Activated T-cell treated with anti-CD3 and anti-CD28 coated beads, Interleukin-2, amount 50 U/mL, for 48 hours (primary cell): ENCODE results near the gene INTS14.
"Not testable (repeated sequence)": the region's sequence is repeated elsewhere in the genome, so short reads cannot be mapped to it uniquely, and the experiment has no call there.

Experiments used
- DNase-seq, 2 experiments: peaks; one replicate each; pipeline ENCODE4 v3.0.0-alpha.2; 2020

The INTS14 gene

GRCh38 chr15:65577129-65577996, 33.6 kb downstream of the INTS14 start:
- no peak for DNase-seq

- no peak for DNase-seq
Observed at GRCh38 chr15:65576664-65577063, 34.3 kb downstream of the INTS14 start.

- no peak for DNase-seq
Observed at GRCh38 chr15:65571971-65572370, 39.0 kb downstream of the INTS14 start.

- no peak for DNase-seq
Observed at GRCh38 chr15:65569728-65570127, 41.2 kb downstream of the INTS14 start.

GRCh38 chr15:65561934-65562333, 49.0 kb downstream of the INTS14 start:
- DNase-seq: no peak

- no peak for DNase-seq
Observed at GRCh38 chr15:65559941-65560340, 51.0 kb downstream of the INTS14 start.

- DNase-seq: no peak
Observed at GRCh38 chr15:65558997-65559760, 51.8 kb downstream of the INTS14 start.

GRCh38 chr15:65558336-65558735, 52.6 kb downstream of the INTS14 start:
- DNase-seq: no peak

GRCh38 chr15:65556622-65557021, 54.3 kb downstream of the INTS14 start:
- DNase-seq: no peak

GRCh38 chr15:65553691-65554090, 57.2 kb downstream of the INTS14 start:
- no peak for DNase-seq

- DNase-seq: not testable (repeated sequence)
Observed at GRCh38 chr15:65552851-65553250, 58.1 kb downstream of the INTS14 start.

- no peak for DNase-seq
Observed at GRCh38 chr15:65551183-65551582, 59.7 kb downstream of the INTS14 start.

- no peak for DNase-seq
Observed at GRCh38 chr15:65550681-65551098, 60.2 kb downstream of the INTS14 start.

GRCh38 chr15:65549288-65549687, 61.6 kb downstream of the INTS14 start:
- DNase-seq: not testable (repeated sequence)

- DNase-seq: no peak
Observed at GRCh38 chr15:65547841-65548240, 63.1 kb downstream of the INTS14 start.

- DNase-seq: no peak
Observed at GRCh38 chr15:65541231-65541820, 69.6 kb downstream of the INTS14 start.

- DNase-seq: no peak
Observed at GRCh38 chr15:65540314-65540713, 70.6 kb downstream of the INTS14 start.

- DNase-seq: no peak
Observed at GRCh38 chr15:65535192-65535591, 75.7 kb downstream of the INTS14 start.

- DNase-seq: no peak
Observed at GRCh38 chr15:65533057-65533756, 77.7 kb downstream of the INTS14 start.

GRCh38 chr15:65532738-65533051, 78.2 kb downstream of the INTS14 start:
- DNase-seq: no peak

- DNase-seq: peak; percentile 94 to 95
Observed at GRCh38 chr15:65530318-65531111, 80.4 kb downstream of the INTS14 start, which contains the start of gene HACD3. Gene HACD3 (plus strand): TSS chr15:65530463. CDS start chr15:65530632, 169 bp downstream.

GRCh38 chr15:65529762-65530317, 81.1 kb downstream of the INTS14 start:
- DNase-seq: no peak
